ENCODE data around the gene SPPL2C. TPM values are rescaled to one million over a fixed set of nuclear protein-coding genes. Genes with fewer than 3 reads are reported as not detected.

Gene SPPL2C
- total RNA-seq, 1 donor from 2014 or later = not detected

- no peak for DNase-seq (ENCODE audit: low read depth)
Measured at GRCh38 chr17:45828171-45828570, 16.5 kb upstream of the SPPL2C start.

- DNase-seq (ENCODE audit: low read depth) = peak; percentile 65
Measured at GRCh38 chr17:45828582-45829133, 16.0 kb upstream of the SPPL2C start.

GRCh38 chr17:45833920-45834319, 10.8 kb upstream of the SPPL2C start:
- no peak for DNase-seq (ENCODE audit: low read depth)

GRCh38 chr17:45834471-45835396, 9.9 kb upstream of the SPPL2C start:
- DNase-seq (ENCODE audit: low read depth) = no peak

- no peak for DNase-seq (ENCODE audit: low read depth)
Measured at GRCh38 chr17:45835481-45835880, 9.2 kb upstream of the SPPL2C start.

GRCh38 chr17:45836047-45837044, 8.3 kb upstream of the SPPL2C start:
- no peak for DNase-seq (ENCODE audit: low read depth)

GRCh38 chr17:45837187-45837586, 7.5 kb upstream of the SPPL2C start:
- DNase-seq (ENCODE audit: low read depth) = no peak

GRCh38 chr17:45837603-45838002, 7.1 kb upstream of the SPPL2C start:
- DNase-seq (ENCODE audit: low read depth) = no peak

GRCh38 chr17:45838751-45839295, 5.9 kb upstream of the SPPL2C start:
- DNase-seq (ENCODE audit: low read depth) = no peak

GRCh38 chr17:45839442-45839841, 5.2 kb upstream of the SPPL2C start:
- no peak for DNase-seq (ENCODE audit: low read depth)

- no peak for DNase-seq (ENCODE audit: low read depth)
Measured at GRCh38 chr17:45841186-45841585, 3.5 kb upstream of the SPPL2C start.

- peak; percentile 52 for DNase-seq (ENCODE audit: low read depth)
Measured at GRCh38 chr17:45841883-45842525, 2.7 kb upstream of the SPPL2C start.

GRCh38 chr17:45843722-45844121, 959 bp upstream of the SPPL2C start:
- no peak for DNase-seq (ENCODE audit: low read depth)

- DNase-seq (ENCODE audit: low read depth) = no peak
Measured at GRCh38 chr17:45845376-45846185, 900 bp downstream of the SPPL2C start.

- no peak for DNase-seq (ENCODE audit: low read depth)
Measured at GRCh38 chr17:45846223-45846622, 1.5 kb downstream of the SPPL2C start.

- DNase-seq (ENCODE audit: low read depth) = no peak
Measured at GRCh38 chr17:45846646-45847045, 2.0 kb downstream of the SPPL2C start.

GRCh38 chr17:45847101-45847500, 2.4 kb downstream of the SPPL2C start:
- no peak for DNase-seq (ENCODE audit: low read depth)

- no peak for DNase-seq (ENCODE audit: low read depth)
Measured at GRCh38 chr17:45847747-45848146, 3.1 kb downstream of the SPPL2C start.

GRCh38 chr17:45848405-45848804, 3.7 kb downstream of the SPPL2C start:
- no peak for DNase-seq (ENCODE audit: low read depth)

All from myocyte (in vitro differentiated cells).